Transverse colon (tissue), 4 donors: ENCODE results near the gene QKI.

Experiments
- CTCF ChIP-seq, 5 experiments: fragments of 200-600 bp in 3 of 5; fragments of 450-650 bp in 2 of 5; sonication (generic) in 3 of 5; IDR thresholded peaks; 1 replicate in 2 of 5; 2 replicates in 3 of 5; pipeline ENCODE4 v1.5.1; 2016 to 2017; ENCODE audit warnings: antibody characterized with exemption in 5 of 5, inconsistent platforms in 3 of 5, mild to moderate bottlenecking in 2 of 5, moderate library complexity in 1 of 5
- EP300 ChIP-seq: sonication (generic); formaldehyde crosslinking; IDR thresholded peaks from one replicate; pipeline ENCODE4 v1.6.1; 2017; ENCODE audit warnings: antibody characterized with exemption, low read depth
- POLR2A ChIP-seq: fragments of 450-650 bp; IDR thresholded peaks from one replicate; pipeline ENCODE4 v1.6.1; 2016; ENCODE audit warnings: antibody characterized with exemption, mild to moderate bottlenecking, moderate library complexity
- POLR2AphosphoS5 ChIP-seq, 3 donors: sonication (generic); formaldehyde crosslinking; IDR thresholded peaks; one replicate each; pipeline ENCODE4 v1.6.1; 2016; ENCODE audit warnings: antibody characterized with exemption in 3 of 3

GRCh38 chr6:163617549-163617948 is 203.0 kb downstream of the QKI start:
- TF ChIP-seq CTCF (IDR thresholded peaks at IDR 0.05): no peak
- no peak for TF ChIP-seq POLR2AphosphoS5 (IDR thresholded peaks at IDR 0.05)
- TF ChIP-seq POLR2A: no peak
- no peak for TF ChIP-seq EP300
